Activated B cell treated with CpG ODN at 0.5 μM for 24 hours (primary cell): ENCODE measurements around the gene ZFP3. TPM values are rescaled to one million over a fixed set of nuclear protein-coding genes. Genes with fewer than 3 reads are reported as not detected.
"Not testable (repeated sequence)": the region's sequence is repeated elsewhere in the genome, so short reads cannot be mapped to it uniquely, and the experiment has no call there.

ENCODE experiments used
- ATAC-seq: fragments of 200-7000 bp; cut with Tn5 transposase; one replicate; pipeline ENCODE4 v1.10.0; 2021; ENCODE audit warnings: low read depth, mild to moderate bottlenecking, moderate library complexity
- CTCF ChIA-PET: fragments of 350-600 bp; sonication (Branson Sonifier 250); formaldehyde crosslinking; loops from one replicate; lab custom pipeline; 2021; ENCODE audit warnings: antibody characterized with exemption; lab: Charles Lee
- POLR2A ChIA-PET: fragments of 350-600 bp; sonication (Branson Sonifier 250); formaldehyde crosslinking; loops from one replicate; lab custom pipeline; 2021; ENCODE audit warnings: antibody characterized with exemption; lab: Charles Lee
- DNase-seq: peaks from one replicate; pipeline ENCODE4 v3.0.0; 2022
- H3K27ac Mint-ChIP-seq: one replicate; pipeline ENCODE4 v1.8.0; 2020; ENCODE audit warnings: mixed read lengths
- H3K27me3 Mint-ChIP-seq: one replicate; pipeline ENCODE4 v1.8.0; 2021; ENCODE audit warnings: mixed read lengths
- H3K36me3 Mint-ChIP-seq: one replicate; pipeline ENCODE4 v1.8.0; 2021; ENCODE audit warnings: low read depth, mixed read lengths
- H3K4me1 Mint-ChIP-seq: one replicate; pipeline ENCODE4 v1.8.0; 2021; ENCODE audit warnings: mixed read lengths
- H3K4me3 Mint-ChIP-seq: one replicate; pipeline ENCODE4 v1.8.0; 2020; ENCODE audit warnings: mild to moderate bottlenecking, mixed read lengths
- H3K9me3 Mint-ChIP-seq: one replicate; pipeline ENCODE4 v1.8.0; 2020; ENCODE audit warnings: mixed read lengths
- CTCF ChIP-seq: fragments of 200-600 bp; IDR thresholded peaks from one replicate; pipeline ENCODE4 v1.8.0; 2022; ENCODE audit warnings: antibody characterized with exemption, mild to moderate bottlenecking
- intact Hi-C: fragments of 100-400 bp; cut with micrococcal nuclease; formaldehyde crosslinking; loops from one replicate; pipeline ENCODE4 v1.15.1; 2024
- total RNA-seq: library from RNA; stranded (reverse); gene quantifications from 2 replicates; pipeline ENCODE4 v1.2.3, GENCODE V29; 2022

The ZFP3 gene
- total RNA-seq, 1 donor from 2014 or later = 11.5 TPM

GRCh38 chr17:5135726-5136579 is 57.7 kb downstream of the ZFP3 start:
- H3K27me3 Mint-ChIP-seq = peaks cover 5% of the 10 kb centered on the region
- ChIA-PET CTCF (no interaction called here), POLR2A (no interaction called here)
- no peak for TF ChIP-seq CTCF
- H3K27ac Mint-ChIP-seq = no peak overlapping the region
- no peaks in the 10 kb centered on the region for H3K36me3 Mint-ChIP-seq
- no peak overlapping the region for H3K4me3 Mint-ChIP-seq
- ATAC-seq (no peak), DNase-seq (no peak)
- no peaks in the 10 kb centered on the region for H3K4me1 Mint-ChIP-seq
- intact Hi-C loops = no loop called here
- no peaks in the 10 kb centered on the region for H3K9me3 Mint-ChIP-seq

GRCh38 chr17:5136580-5137412 is 58.5 kb downstream of the ZFP3 start:
- POLR2A ChIA-PET, H3K27me3 Mint-ChIP-seq, H3K9me3 Mint-ChIP-seq, DNase-seq, ATAC-seq, H3K36me3 Mint-ChIP-seq, H3K4me1 Mint-ChIP-seq, H3K27ac Mint-ChIP-seq, CTCF ChIA-PET, intact Hi-C loops, H3K4me3 Mint-ChIP-seq: not testable (repeated sequence)

- H3K4me3 Mint-ChIP-seq, H3K36me3 Mint-ChIP-seq, ATAC-seq, DNase-seq, H3K9me3 Mint-ChIP-seq, H3K27ac Mint-ChIP-seq, CTCF ChIA-PET, POLR2A ChIA-PET, H3K4me1 Mint-ChIP-seq, intact Hi-C loops, H3K27me3 Mint-ChIP-seq: not testable (repeated sequence)
Observed at GRCh38 chr17:5137511-5138197, 59.4 kb downstream of the ZFP3 start.

- H3K36me3 Mint-ChIP-seq, H3K9me3 Mint-ChIP-seq, POLR2A ChIA-PET: not testable (repeated sequence)
Observed at GRCh38 chr17:5138198-5138544, 59.9 kb downstream of the ZFP3 start.

GRCh38 chr17:5138616-5139457 is 60.6 kb downstream of the ZFP3 start:
- intact Hi-C loops = no loop called here
- Mint-ChIP-seq H3K4me3 (no peak overlapping the region), H3K27ac (no peak overlapping the region), H3K9me3 (no peaks in the 10 kb centered on the region), H3K36me3 (no peaks in the 10 kb centered on the region), H3K27me3 (peaks cover 3% of the 10 kb centered on the region), H3K4me1 (no peaks in the 10 kb centered on the region)
- CTCF ChIA-PET = no interaction called here
- POLR2A ChIA-PET = no interaction called here
- TF ChIP-seq CTCF = no peak
- no peak for ATAC-seq
- DNase-seq = no peak

More at GRCh38 chr17:5138198-5138544, 59.9 kb downstream of the ZFP3 start:
- intact Hi-C loops, H3K4me3 Mint-ChIP-seq, DNase-seq, H3K4me1 Mint-ChIP-seq, ATAC-seq, H3K27ac Mint-ChIP-seq, CTCF ChIA-PET, H3K27me3 Mint-ChIP-seq: not testable (repeated sequence)

GRCh38 chr17:5139458-5139732 is 61.1 kb downstream of the ZFP3 start:
- Mint-ChIP-seq H3K4me1 (no peaks in the 10 kb centered on the region), H3K36me3 (no peaks in the 10 kb centered on the region), H3K27ac (no peak overlapping the region), H3K4me3 (no peak overlapping the region), H3K27me3 (peaks cover 3% of the 10 kb centered on the region), H3K9me3 (no peaks in the 10 kb centered on the region)
- DNase-seq (no peak), ATAC-seq (no peak)
- intact Hi-C loops = no loop called here
- ChIA-PET CTCF (no interaction called here), POLR2A (no interaction called here)
- no peak for TF ChIP-seq CTCF

- ATAC-seq, POLR2A ChIA-PET, H3K4me1 Mint-ChIP-seq, CTCF ChIA-PET, H3K27ac Mint-ChIP-seq, DNase-seq, H3K4me3 Mint-ChIP-seq, H3K9me3 Mint-ChIP-seq, H3K27me3 Mint-ChIP-seq, H3K36me3 Mint-ChIP-seq, intact Hi-C loops: not testable (repeated sequence)
Observed at GRCh38 chr17:5142877-5143276, 64.6 kb downstream of the ZFP3 start.
